Sigmoid colon (tissue), 4 donors: ENCODE data around the gene CDH3.

Source experiments
- EP300 ChIP-seq, 4 donors: sonication (generic); formaldehyde crosslinking; IDR thresholded peaks; one replicate each; pipeline ENCODE4 v1.6.1; 2017; ENCODE audit warnings: antibody characterized with exemption in 4 of 4
- POLR2A ChIP-seq, 2 donors: fragments of 450-650 bp; IDR thresholded peaks; one replicate each; pipeline ENCODE4 v1.6.1; 2016; ENCODE audit warnings: antibody characterized with exemption in 2 of 2, mild to moderate bottlenecking in 2 of 2, moderate library complexity in 2 of 2
- POLR2AphosphoS5 ChIP-seq, 4 donors: sonication (generic); formaldehyde crosslinking; IDR thresholded peaks; one replicate each; pipeline ENCODE4 v1.6.1; 2017; ENCODE audit warnings: antibody characterized with exemption in 4 of 4
- TF ChIP-seq, protein P1 (sequence below), 4 experiments: fragments of 450-650 bp in 3 of 4; fragments of 200-600 bp in 1 of 4; IDR thresholded peaks; one replicate each; pipeline ENCODE4 v1.5.1; 2016 to 2019; ENCODE audit warnings: antibody characterized with exemption in 4 of 4, mild to moderate bottlenecking in 3 of 4, moderate library complexity in 2 of 4

GRCh38 chr16:68704232-68704867 is 59.2 kb downstream of the CDH3 start:
- TF ChIP-seq POLR2A (IDR thresholded peaks at IDR 0.05) (no peak), POLR2AphosphoS5 (IDR thresholded peaks at IDR 0.05) (no peak), EP300 (IDR thresholded peaks at IDR 0.05) (no peak)
- TF ChIP-seq, protein P1, sequence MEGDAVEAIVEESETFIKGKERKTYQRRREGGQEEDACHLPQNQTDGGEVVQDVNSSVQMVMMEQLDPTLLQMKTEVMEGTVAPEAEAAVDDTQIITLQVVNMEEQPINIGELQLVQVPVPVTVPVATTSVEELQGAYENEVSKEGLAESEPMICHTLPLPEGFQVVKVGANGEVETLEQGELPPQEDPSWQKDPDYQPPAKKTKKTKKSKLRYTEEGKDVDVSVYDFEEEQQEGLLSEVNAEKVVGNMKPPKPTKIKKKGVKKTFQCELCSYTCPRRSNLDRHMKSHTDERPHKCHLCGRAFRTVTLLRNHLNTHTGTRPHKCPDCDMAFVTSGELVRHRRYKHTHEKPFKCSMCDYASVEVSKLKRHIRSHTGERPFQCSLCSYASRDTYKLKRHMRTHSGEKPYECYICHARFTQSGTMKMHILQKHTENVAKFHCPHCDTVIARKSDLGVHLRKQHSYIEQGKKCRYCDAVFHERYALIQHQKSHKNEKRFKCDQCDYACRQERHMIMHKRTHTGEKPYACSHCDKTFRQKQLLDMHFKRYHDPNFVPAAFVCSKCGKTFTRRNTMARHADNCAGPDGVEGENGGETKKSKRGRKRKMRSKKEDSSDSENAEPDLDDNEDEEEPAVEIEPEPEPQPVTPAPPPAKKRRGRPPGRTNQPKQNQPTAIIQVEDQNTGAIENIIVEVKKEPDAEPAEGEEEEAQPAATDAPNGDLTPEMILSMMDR (IDR thresholded peaks at IDR 0.05), result peak in 3 of 4 experiments; percentile 58 to 79 (median 60)
